GM18951 (cell line): ENCODE results near the gene PPP1R1C.

Source experiments
- POLR2A ChIP-seq: IDR thresholded peaks from 4 replicates; pipeline ENCODE4 v1.6.1; 2011; ENCODE audit warnings: mild to moderate bottlenecking; ENCODE audit not compliant: insufficient read length, insufficient read depth; ENCODE audit errors: extremely low read depth
- in situ Hi-C: fragments of 300-500 bp; cut with MboI; formaldehyde crosslinking; loops from one replicate; pipeline ENCODE4 v1.12.0; 2022; ENCODE audit warnings: low sequenced_read_pairs, mixed read lengths, inconsistent platforms; ENCODE audit not compliant: unreplicated experiment

PPP1R1C gene

DNA sequence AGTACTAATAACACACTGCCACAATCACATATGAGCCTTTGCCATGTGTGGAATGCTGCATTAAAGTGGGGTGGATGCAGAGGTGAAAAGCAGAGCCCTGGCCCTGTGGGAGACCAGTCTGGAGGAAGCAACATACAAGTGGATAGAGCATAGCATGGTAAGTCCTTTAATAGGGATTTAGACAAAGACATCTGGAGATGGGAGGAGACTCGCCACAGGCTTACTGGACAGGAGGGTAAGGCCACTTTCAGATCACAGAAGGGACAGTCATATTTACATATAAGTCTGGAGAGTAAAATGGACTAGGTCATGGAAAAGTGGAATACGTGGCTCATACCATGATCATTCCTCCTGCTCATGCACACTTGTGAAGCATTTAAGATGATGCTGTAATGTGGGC lies 84.3 kb downstream of the PPP1R1C start:
- in situ Hi-C loops: loop anchor here (10.0 kb wide), 1 partner anchor 335 kb away; no protein-coding TSS in a partner anchor
- TF ChIP-seq POLR2A: no peak

DNA sequence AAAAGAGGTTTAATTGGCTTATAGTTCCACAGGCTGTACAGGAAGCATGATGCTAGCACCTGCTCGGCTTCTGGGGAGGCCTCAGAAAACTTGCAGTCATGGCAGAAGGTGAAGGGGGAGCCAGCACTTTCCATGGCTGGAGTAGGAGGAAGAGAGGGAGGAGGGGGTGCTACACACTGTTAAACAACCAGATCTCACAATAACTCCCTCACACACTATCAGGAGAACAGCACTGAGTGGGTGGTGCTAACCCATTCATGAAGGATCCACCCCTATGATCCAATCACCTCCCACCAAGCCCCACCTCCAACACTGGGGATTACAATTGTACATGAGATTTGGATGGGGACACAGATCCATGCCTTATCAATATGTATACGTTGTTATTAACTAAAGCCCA lies 85.1 kb downstream of the PPP1R1C start:
- no peak for TF ChIP-seq POLR2A
- in situ Hi-C loops: loop anchor here (10.0 kb wide), 1 partner anchor 336 kb away; no protein-coding TSS in a partner anchor

DNA sequence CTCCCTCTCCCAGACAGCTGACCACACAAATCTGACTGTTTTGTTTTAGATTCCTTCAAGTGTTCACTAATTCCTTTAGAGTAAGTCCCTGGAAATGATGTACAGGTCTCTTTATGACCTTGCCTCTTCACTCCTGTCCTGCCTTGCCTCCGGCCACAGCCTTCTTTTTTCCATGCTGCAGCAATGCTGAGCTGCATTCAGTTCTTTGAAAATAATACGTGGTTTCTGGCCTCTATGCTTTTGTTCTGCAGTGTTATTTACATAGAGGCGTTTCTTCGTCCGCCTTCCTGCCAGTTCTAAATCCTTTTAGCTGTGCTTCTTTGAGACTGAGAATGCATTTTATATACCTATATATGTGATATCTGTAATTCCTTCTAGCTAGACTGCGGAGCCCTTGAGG lies 87.2 kb downstream of the PPP1R1C start:
- no peak for TF ChIP-seq POLR2A
- in situ Hi-C loops: loop anchor here (10.0 kb wide), 1 partner anchor 338 kb away; no protein-coding TSS in a partner anchor

DNA sequence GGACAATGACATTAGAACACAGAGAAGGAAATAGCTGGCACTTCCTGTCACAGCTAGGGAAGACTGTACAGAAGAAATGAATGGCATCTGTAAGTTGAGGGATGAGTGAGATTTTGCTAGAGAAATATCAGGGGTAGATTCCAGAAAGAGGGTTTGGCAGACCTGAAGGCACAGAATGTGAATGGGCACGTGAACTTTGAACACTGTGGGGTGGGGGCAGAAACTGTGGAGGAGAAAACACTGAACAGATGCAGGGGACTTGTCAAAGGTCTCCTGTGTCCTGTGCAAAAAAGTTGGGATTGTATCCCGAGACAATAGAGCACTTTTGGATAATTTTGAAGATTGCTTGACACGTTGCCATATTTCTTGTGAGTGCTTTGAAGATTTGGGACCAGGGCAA lies 88.0 kb downstream of the PPP1R1C start:
- in situ Hi-C loops: loop anchor here (10.0 kb wide), 1 partner anchor 339 kb away; no protein-coding TSS in a partner anchor
- no peak for TF ChIP-seq POLR2A

DNA sequence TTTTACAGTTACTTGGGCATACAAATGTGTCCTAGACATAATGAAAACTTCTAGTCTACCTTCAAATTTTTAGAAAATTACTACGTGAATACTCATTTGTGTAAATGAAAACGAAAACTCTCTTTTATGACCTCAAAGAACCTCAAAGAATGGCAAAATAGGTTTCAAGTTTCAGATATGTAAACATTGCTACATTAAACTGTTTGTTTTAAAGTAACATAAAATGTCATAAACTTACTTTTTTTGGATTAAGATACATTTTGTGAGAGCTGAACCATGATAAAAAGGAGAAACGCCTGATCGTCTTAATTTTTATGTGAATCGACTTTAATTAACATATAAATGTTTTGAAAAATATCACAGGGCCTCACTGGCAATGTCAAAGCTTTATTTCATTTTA lies 91.4 kb downstream of the PPP1R1C start:
- in situ Hi-C loops: loop anchor here (10.0 kb wide), 1 partner anchor 342 kb away; no protein-coding TSS in a partner anchor
- TF ChIP-seq POLR2A: no peak

DNA sequence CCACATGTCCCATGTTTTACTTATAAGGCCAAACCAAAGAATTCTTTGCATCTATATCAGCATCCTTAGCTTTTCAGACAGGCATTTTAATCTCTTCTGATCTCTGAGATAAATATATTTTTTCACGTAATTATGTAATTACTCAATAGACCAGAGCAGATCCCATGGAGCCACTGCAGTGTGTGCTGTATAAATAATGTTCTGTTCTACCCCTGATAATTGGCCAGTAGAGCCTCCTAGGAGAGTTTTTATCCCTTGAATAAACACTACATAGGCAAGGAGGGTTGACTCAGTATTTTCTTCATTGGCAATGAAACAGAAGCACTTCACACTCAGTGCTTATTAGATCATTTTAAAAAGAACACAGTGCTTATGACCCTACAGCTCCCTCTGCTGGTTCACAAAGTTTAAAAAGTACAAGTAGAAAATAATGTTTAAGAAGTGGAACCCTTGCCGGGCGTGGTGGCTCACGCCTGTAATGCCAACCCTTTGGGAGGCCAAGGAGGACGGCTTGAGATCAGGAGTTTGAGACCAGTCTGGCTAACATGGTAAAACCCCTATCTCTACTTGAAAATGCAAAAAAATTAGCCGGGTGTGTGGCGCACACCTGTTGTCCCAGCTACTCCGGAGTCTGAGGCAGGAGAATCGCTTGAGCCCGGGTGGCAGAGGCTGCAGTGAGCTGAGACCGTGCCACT lies 91.9 kb downstream of the PPP1R1C start:
- TF ChIP-seq POLR2A: no peak
- in situ Hi-C loops: loop anchor here (10.0 kb wide), 1 partner anchor 343 kb away; no protein-coding TSS in a partner anchor

DNA sequence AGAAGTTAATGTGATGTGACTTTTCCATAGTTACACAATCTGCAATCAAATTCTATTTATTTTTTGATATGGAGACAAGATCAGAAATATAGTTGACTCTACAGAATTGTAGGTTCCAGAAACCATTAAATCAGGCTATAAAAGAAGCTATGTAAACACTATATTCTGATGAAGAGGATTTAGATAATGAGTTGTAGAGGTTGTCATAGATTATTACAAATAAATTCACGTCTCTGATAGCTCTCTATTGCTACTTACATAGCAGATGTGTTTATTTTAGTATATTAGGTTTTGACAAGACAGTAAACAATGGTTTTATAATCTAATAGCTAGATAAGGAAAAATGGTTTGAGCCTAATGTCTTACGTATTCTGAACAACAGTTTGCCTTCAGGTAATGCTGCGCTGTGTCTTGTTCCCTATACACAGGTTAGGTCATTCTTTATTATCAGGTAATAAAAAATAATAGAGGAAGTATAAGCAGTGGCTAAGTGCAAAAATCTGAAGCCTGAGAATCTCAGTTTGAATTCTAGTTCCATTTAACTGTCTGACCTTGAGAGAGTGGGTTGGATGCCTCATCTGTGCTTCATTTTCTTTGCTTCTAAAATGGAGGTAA lies 93.4 kb downstream of the PPP1R1C start:
- in situ Hi-C loops: loop anchor here (10.0 kb wide), 1 partner anchor 344 kb away; no protein-coding TSS in a partner anchor

DNA sequence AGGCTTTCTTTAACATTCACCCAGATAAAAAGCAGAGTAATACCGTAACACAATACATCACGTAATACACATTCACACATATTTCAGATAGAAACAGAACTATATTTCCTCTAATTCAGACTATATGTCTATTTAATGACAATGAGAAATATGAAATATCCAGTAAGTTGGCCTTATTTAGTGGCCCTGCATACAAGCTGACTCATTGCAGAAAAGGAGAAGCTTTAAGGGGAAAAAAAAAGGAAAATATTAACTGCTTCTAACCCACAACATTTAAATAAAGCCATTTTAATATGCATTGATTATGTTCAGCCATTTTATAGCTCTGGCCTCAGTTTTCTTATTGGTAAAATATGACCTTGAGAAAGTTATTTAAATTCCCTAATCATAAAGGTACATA lies 94.8 kb downstream of the PPP1R1C start:
- in situ Hi-C loops: no loop called here

More for the DNA sequence above, 93.4 kb downstream of the PPP1R1C start:
- no peak for TF ChIP-seq POLR2A

DNA sequence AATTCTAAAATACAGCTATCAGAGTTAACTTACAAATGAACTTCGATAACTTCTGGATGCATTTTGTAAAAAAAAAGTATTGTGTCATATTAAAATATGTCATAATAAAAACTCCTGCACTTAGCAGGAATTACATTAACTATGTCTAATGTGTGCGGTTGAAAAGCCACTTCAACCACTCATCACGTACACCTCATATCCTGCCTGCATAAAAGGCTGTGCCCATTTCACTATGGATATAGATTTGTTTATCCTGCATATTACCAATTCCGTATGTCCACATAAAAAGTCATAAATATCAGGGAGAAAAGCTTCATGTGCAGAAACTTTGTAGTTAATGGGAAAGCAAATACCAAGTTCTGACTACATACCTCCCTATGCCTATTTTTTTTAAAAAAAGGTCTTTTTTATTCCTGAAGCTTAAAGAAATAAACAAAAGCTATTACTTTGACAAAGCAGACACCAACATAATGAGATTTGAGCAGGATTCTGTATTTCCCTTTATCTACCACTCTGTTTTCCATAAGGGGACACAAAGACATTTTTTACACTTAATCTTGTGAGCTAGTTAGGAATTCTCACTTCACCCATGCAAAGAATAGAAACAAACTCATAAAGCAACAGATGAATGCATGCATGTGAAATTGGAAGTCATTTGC lies 96.1 kb downstream of the PPP1R1C start:
- in situ Hi-C loops: no loop called here
- no peak for TF ChIP-seq POLR2A

More for the DNA sequence above, 94.8 kb downstream of the PPP1R1C start:
- TF ChIP-seq POLR2A: no peak

DNA sequence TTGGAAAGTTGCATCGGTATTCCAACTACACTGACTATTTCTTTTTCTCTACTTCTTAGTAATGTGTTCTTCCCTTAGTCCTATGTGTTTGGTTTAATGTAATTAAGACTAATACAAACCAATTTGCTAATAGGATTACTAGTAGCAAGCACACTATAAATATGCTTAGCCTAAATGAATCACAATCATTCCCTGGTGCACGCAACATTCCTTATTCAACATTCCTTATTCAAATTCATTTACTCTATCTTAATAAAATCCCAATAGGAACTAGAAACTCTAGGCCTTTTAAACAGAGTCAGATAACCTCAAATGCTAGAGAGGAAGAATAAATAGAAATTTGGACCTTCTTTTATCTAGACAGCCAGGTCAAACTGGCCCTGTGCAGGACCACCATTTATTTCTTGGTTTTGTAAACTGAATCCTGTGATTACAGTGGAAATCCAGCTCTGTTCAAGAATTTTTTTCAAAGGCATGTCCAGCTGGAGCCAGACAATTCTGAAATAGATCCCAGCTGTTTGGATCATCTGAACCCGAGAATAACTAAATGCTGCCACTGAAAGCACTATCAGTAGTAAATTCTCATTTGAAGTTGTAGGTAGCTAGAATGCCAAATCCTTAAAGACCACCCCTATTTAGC lies 103.1 kb downstream of the PPP1R1C start:
- no peak for TF ChIP-seq POLR2A
- in situ Hi-C loops: no loop called here

DNA sequence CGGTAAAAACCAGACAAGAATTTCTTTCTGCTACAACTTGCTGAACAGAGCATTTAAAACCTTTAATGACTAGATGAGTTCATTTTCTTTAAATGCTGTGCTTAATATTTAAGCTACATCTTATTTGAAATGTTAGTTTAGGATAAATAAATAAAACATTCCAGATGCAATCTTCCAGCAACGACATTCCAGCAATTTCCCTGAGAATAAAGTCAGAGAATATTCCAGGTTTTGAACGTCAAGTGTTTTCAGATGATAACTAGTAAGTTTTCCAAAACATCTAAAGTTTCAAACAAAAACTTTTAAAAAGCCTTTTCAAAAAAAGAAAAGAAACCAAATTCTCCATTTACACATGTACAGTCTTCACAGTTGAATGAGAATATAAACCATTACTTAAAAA lies 104.8 kb downstream of the PPP1R1C start:
- in situ Hi-C loops: no loop called here

DNA sequence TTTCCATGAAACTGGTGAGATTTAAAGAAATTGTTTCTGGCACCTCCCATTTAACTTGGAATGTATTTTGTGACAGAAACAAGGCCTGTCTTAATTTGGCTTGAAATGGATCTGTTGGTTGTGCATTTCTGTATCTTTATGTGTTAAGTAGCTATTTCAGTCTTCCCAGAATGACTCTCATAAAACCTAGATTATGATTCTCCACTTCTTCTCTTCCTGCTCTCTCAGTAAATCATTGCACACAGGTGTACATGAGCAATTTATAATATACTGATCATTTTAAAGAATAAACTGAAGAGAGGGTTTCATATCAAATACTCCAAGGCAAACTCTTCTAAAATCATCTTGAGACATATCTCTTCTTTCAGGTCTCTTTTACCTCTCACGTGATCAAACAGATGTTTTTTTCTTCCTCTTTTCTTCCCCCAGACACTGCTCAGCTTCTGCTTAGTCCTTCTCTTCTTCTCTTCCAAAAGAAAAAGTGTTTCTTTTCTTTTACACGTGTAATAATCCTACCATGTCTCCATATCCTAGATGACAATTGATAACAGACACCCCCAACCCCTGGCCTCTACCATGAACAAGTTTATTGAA lies 112.0 kb downstream of the PPP1R1C start:
- no peak for TF ChIP-seq POLR2A
- in situ Hi-C loops: no loop called here

More for the DNA sequence above, 104.8 kb downstream of the PPP1R1C start:
- TF ChIP-seq POLR2A: no peak
